GM12801 (cell line): ENCODE data around the gene WWOX.

Experiments
- CTCF ChIP-seq: IDR thresholded peaks from one replicate; pipeline ENCODE4 v1.5.1; 2011; ENCODE audit warnings: control low read depth; ENCODE audit not compliant: insufficient read length; ENCODE audit errors: extremely low read depth

The WWOX gene

DNA sequence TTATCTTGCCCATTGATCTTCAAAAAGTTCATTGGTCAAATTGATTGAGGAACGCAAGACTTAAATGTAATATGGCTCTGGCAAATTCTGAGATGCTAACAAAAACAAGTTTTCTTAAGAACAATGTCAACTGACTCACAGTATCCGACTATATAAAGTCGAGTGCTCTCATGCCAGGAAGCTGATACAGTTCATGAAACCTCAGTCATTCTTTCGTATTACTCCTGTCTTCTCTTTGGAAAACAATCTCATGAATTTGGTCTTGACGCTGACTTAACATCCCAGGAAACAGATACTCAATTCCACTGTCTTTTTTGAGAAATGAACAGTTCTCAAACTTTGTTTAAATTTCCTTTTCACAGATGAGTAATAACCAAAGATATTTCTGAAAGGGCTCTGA, 796.2 kb downstream of the WWOX start:
- no peak for TF ChIP-seq CTCF

DNA sequence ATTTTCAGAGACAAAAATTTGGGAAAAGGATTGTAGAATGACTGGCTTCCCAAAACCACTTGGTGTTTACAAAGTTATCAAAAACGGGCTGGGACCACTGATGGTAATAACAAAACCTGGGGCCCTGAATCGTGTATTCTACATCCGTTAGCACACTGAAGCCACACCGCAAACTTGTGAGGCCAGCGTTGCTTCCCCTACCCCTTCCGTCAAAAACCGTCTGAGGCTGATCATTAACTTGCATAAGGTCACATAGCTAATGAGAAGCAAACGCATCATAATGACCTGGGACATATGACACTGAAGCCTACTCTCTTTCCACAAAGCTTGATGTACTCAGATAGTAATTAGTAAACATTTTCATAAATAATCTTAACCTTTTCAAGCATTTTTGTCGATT, 796.8 kb downstream of the WWOX start:
- no peak for TF ChIP-seq CTCF

DNA sequence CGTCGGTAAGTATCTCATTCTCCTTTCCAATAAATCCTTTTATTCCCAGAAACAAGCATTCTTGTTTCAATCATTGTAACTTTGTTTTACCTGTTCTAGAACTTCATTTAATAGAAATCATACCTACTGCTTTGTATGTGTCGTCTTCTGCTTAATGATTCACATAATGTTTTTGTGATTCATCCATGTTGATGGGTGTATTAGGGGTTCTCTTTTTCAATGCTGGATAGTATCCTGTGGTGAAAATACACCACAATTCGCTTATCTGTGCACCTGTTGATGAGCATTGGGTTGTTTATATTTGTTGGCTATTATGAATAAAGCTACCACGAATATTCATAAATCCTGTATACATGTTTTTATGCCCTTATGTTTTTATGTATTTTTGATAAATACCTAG, 797.8 kb downstream of the WWOX start:
- no peak for TF ChIP-seq CTCF

DNA sequence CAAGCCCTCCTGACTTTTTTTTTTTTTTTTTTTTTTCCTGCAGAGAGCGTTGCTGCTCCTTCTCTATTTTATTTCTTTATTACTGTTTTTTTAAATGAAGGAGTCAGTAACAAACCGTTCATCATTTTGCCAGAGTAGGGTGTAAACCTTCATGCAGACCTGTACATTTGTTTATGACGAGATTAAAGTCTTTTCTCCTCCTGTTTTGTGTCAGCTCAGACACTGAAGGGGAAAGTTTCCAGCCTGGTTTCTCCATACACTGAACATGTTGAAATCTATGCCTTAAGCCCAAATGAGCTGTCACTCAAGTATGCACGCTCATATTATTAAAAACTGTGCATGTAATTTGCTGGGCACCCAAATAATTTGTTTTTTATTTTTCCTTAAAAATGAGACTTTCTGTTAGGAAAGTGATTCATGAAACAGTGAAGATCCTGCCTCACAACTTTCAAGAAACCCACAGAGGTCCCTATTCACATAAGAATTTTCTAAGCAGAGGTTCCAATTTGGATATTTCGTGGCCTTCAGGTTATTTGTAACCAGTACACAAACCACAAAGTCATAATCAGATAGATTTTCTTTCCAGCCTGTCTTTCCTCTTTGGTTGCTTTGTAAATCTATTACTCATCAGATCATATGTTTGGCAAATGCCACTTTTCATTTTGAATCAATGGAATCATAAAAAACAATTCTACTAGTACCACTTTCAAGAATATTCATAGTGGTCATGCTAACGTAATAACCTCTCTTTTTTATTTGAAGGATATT, 800.8 kb downstream of the WWOX start:
- TF ChIP-seq CTCF: no peak

GRCh38 chr16:78900966-78901365, 801.5 kb downstream of the WWOX start:
- no peak for TF ChIP-seq CTCF

DNA sequence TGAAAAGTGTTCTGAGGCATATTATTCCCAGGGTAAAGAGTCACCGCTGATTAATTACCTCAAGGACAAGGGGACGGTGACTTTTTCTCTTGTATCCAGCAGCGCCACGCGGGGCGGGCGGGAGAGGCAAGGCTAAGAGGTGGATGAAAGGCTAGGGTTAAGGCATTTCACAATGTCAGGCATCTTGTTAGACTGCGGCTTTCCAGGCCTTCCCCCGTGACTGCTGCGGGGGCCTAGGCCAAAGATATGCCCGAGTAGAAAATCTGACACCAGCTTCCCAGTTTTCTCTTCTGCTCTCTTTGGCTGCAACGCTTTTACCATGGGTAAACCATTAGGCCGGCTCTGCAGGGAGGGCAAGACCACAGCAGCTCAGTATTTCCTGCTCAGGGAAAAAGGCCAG, 802.9 kb downstream of the WWOX start:
- TF ChIP-seq CTCF: no peak

- TF ChIP-seq CTCF: no peak
Observed at GRCh38 chr16:78903237-78903636, 803.8 kb downstream of the WWOX start.
